ENCODE results near the gene TBRG4. TPM values are rescaled to one million over a fixed set of nuclear protein-coding genes. Genes with fewer than 3 reads are reported as not detected.

Gene TBRG4
- total and polyA plus RNA-seq, 2 experiments from 2014 or later, result 44.5 to 54.6 TPM

DNA sequence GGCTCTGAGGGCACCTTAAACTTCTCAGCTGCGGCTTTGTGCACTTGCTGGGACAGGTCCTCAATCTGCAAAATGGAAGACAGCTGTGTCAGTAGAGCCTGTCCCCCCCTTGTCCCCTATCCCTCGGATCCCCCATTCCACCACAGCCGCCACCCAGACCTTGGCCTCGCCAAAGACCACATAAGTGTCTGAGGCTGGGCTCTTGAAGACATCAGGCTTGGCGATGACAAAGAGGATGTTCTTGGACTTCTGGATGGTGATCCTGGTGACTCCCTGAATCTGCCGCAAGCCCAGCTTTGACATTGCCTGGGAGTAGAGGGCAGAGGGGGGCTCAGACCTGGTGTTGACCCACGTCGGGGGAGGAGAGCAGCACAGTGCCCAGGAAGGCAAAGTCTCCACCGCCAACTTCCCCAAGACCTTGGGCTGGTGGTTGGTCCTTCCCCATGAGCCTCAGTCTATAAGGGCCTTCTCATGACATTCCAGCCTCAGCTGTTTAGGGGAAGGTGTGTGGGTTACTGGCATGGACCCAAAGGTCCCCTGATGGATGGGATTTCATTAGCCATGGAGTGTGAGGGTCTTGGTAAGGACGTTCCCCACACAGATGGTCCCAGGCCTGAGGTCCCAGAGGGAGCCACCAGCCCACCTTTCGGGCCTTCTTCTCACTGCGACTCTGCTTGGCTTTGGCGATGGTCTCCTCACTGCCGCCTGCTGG lies 30.4 kb downstream of the TBRG4 start:
- TF ChIP-seq EZH2phosphoT487 (IDR thresholded peaks at IDR 0.05; ENCODE audit: low read depth, severe bottlenecking, unreplicated experiment), result no peak
- TF ChIP-seq, protein P1, sequence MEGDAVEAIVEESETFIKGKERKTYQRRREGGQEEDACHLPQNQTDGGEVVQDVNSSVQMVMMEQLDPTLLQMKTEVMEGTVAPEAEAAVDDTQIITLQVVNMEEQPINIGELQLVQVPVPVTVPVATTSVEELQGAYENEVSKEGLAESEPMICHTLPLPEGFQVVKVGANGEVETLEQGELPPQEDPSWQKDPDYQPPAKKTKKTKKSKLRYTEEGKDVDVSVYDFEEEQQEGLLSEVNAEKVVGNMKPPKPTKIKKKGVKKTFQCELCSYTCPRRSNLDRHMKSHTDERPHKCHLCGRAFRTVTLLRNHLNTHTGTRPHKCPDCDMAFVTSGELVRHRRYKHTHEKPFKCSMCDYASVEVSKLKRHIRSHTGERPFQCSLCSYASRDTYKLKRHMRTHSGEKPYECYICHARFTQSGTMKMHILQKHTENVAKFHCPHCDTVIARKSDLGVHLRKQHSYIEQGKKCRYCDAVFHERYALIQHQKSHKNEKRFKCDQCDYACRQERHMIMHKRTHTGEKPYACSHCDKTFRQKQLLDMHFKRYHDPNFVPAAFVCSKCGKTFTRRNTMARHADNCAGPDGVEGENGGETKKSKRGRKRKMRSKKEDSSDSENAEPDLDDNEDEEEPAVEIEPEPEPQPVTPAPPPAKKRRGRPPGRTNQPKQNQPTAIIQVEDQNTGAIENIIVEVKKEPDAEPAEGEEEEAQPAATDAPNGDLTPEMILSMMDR (IDR thresholded peaks at IDR 0.05; ENCODE audit: poor library complexity), result no peak
- TF ChIP-seq EZH2 (IDR thresholded peaks at IDR 0.05; ENCODE audit: borderline replicate concordance), result no peak
- WGBS (ENCODE audit: low lambda C conversion rate, missing lambda C conversion rate), result 92% methylated on average over 14 of the region's 14 CpGs

DNA sequence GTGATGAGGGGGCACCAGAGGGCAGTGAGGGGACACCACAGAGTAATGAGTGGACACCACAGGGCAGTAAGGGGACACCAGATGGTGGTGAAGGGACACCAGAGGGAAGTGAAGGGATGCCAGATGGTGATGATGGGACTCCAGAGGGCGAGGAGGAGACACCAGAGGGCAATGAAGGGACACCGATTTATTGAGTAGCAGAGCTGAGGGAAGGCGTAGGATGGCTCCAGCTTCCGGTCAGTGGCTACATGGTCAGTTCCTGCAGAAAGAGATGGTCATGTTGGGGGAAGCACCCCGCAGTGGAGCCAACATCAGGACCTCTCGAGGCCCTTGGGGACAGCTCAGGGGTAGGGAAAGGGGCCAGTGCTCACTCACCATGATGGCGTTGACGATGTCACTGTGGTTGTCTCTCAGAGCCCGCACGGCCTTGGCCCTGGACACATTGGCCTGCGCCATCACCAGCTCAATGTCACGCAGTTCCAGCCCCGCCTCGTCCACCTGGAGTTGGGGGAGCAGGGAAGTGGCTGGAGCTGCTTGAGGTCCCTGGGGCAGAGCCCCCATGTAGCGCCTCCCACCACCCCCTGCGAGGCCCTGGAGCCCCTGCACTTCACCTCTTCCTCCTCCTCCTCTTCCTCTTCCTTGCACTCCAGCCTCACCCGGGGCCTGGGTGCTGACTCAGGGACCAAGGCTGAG lies 31.1 kb downstream of the TBRG4 start:
- Histone ChIP-seq H3K4me1 (ENCODE audit: insufficient read depth) (no peaks in the 10 kb centered on the region), H3K27me3 (no peaks in the 10 kb centered on the region), H3K27ac (no peak overlapping the region), H3K9me2 (replicated peaks; ENCODE audit: insufficient read depth) (no peaks in the 10 kb centered on the region), H3K36me3 (replicated peaks; ENCODE audit: insufficient read depth, low read depth) (no peaks in the 10 kb centered on the region), H4K20me1 (ENCODE audit: insufficient read depth, poor library complexity, severe bottlenecking) (no peaks in the 10 kb centered on the region), H3K9me3 (ENCODE audit: low read depth) (no peaks in the 10 kb centered on the region), H3K4me3 (no peak overlapping the region), H2AFZ (no peak overlapping the region), H3K4me2 (no peak overlapping the region), H3K79me2 (no peaks in the 10 kb centered on the region)
- no peak for DNase-seq (ENCODE audit: low spot score)
- no peak for TF ChIP-seq EZH2 (IDR thresholded peaks at IDR 0.05; ENCODE audit: borderline replicate concordance)
- TF ChIP-seq, protein P1 (IDR thresholded peaks at IDR 0.05; ENCODE audit: poor library complexity), result no peak
- TF ChIP-seq EZH2phosphoT487 (IDR thresholded peaks at IDR 0.05; ENCODE audit: low read depth, severe bottlenecking, unreplicated experiment), result no peak
- WGBS (ENCODE audit: low lambda C conversion rate, missing lambda C conversion rate), result 93% methylated on average over 16 of the region's 17 CpGs

More for the DNA sequence above, 30.4 kb downstream of the TBRG4 start:
- no peak overlapping the region for H3K4me2 ChIP-seq
- no peak for DNase-seq (ENCODE audit: low spot score)
- H3K27me3 ChIP-seq, result no peaks in the 10 kb centered on the region
- H3K9me2 ChIP-seq (replicated peaks; ENCODE audit: insufficient read depth), result no peaks in the 10 kb centered on the region
- H3K9me3 ChIP-seq (ENCODE audit: low read depth), result no peaks in the 10 kb centered on the region
- H3K27ac ChIP-seq, result no peak overlapping the region
- no peaks in the 10 kb centered on the region for H3K36me3 ChIP-seq (replicated peaks; ENCODE audit: insufficient read depth, low read depth)
- no peak overlapping the region for H2AFZ ChIP-seq
- no peaks in the 10 kb centered on the region for H3K79me2 ChIP-seq
- H3K4me1 ChIP-seq (ENCODE audit: insufficient read depth), result no peaks in the 10 kb centered on the region
- H4K20me1 ChIP-seq (ENCODE audit: insufficient read depth, poor library complexity, severe bottlenecking), result no peaks in the 10 kb centered on the region
- H3K4me3 ChIP-seq, result no peak overlapping the region

DNA sequence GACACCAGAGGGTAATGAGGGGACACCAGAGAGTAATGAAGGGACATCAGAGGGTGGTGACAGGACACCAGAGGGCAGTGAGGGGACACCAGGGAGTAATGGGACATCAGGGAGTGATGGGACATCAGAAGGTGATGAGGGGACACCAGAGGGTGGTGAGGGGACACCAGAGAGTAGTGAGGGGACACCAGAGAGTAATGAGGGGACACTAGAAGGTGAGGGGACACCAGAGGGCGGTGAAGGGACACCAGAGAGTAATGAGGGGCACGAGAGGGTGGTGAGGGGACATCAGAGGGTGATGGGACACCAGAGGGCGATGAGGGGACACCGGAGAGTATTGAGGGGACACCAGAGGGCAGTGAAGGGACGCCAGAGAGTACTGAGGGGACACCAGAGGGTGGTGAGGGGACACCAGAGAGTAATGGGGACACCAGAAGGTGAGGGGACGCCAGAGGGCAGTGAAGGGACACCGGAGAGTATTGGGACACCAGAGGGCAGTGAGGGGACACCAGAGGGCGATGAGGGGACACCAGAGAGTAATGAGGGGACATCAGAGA lies 33.3 kb downstream of the TBRG4 start:
- Histone ChIP-seq H3K4me3 (no peak overlapping the region), H3K9me3 (ENCODE audit: low read depth) (no peaks in the 10 kb centered on the region), H3K27me3 (no peaks in the 10 kb centered on the region), H3K27ac (no peak overlapping the region), H3K79me2 (no peaks in the 10 kb centered on the region), H4K20me1 (ENCODE audit: insufficient read depth, poor library complexity, severe bottlenecking) (no peaks in the 10 kb centered on the region), H3K9me2 (replicated peaks; ENCODE audit: insufficient read depth) (no peaks in the 10 kb centered on the region), H3K4me2 (no peak overlapping the region), H3K4me1 (ENCODE audit: insufficient read depth) (no peaks in the 10 kb centered on the region), H2AFZ (no peak overlapping the region), H3K36me3 (replicated peaks; ENCODE audit: insufficient read depth, low read depth) (no peaks in the 10 kb centered on the region)
- TF ChIP-seq, protein P1 (IDR thresholded peaks at IDR 0.05; ENCODE audit: poor library complexity), result no peak
- TF ChIP-seq EZH2phosphoT487 (IDR thresholded peaks at IDR 0.05; ENCODE audit: low read depth, severe bottlenecking, unreplicated experiment) (no peak), EZH2 (IDR thresholded peaks at IDR 0.05; ENCODE audit: borderline replicate concordance) (no peak)
- 95% methylated on average over 7 of the region's 8 CpGs for WGBS (ENCODE audit: low lambda C conversion rate, missing lambda C conversion rate)
- no peak for DNase-seq (ENCODE audit: low spot score)

All from hepatocyte (in vitro differentiated cells).